ENCODE results near the gene FASTKD2.

FASTKD2 gene

DNA sequence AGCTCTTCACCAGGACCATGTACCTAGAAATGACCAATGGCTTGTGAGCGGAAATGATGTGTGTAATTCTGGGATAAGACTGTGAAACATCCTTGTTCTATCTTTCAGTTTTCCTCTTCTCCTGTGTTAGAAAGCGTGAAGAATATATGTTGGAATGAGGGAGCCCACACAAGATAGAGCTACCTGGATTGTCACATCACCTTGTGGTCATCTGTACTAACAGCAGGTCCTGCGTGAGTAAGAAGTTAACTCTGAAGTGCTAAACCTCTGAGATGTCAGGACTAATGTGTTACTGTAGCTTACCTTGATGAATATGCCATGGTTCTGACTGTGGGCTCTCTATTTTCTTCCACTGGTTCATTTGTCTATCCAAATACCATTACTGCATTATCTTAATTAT, 75.6 kb downstream of the FASTKD2 start:
- no peak for DNase-seq
